Spleen (tissue), 11 donors: ENCODE data around the gene PDE4B. TPM values are rescaled to one million over a fixed set of nuclear protein-coding genes. Genes with fewer than 3 reads are reported as not detected.

ENCODE experiments used
- DNase-seq: peaks from one replicate; pipeline ENCODE4 v3.0.0-alpha.2; 2020
- H3K27ac ChIP-seq, 8 donors: fragments of 200-600 bp; sonication (generic) in 7 of 8; 1 replicate in 4 of 8; 2 replicates in 4 of 8; pipeline versions ENCODE4 v1.5.0 to v1.8.0; 2016 to 2021; ENCODE audit warnings: inconsistent platforms in 4 of 8, mild to moderate bottlenecking in 4 of 8, moderate library complexity in 1 of 8
- H3K27me3 ChIP-seq, 7 donors: fragments of 200-600 bp; sonication (generic) in 6 of 7; replicated peaks in 1 of 7; 1 replicate in 4 of 7; 2 replicates in 3 of 7; pipeline versions ENCODE4 v1.5.0 to v1.8.0; 2016 to 2021; ENCODE audit warnings: inconsistent platforms in 3 of 7, mild to moderate bottlenecking in 1 of 7
- H3K36me3 ChIP-seq, 6 donors: fragments of 200-600 bp; sonication (generic) in 5 of 6; 1 replicate in 4 of 6; 2 replicates in 2 of 6; pipeline versions ENCODE4 v1.5.0 to v1.8.0; 2016 to 2021; ENCODE audit warnings: inconsistent platforms in 2 of 6
- H3K4me1 ChIP-seq, 6 donors: fragments of 200-600 bp; sonication (generic) in 5 of 6; 1 replicate in 3 of 6; 2 replicates in 3 of 6; pipeline versions ENCODE4 v1.5.0 to v1.8.0; 2016 to 2021; ENCODE audit warnings: inconsistent platforms in 3 of 6
- H3K4me3 ChIP-seq, 8 donors: fragments of 200-600 bp; sonication (generic) in 7 of 8; 1 replicate in 4 of 8; 2 replicates in 4 of 8; pipeline versions ENCODE4 v1.5.0 to v1.8.0; 2016 to 2021; ENCODE audit warnings: inconsistent platforms in 4 of 8, mild to moderate bottlenecking in 4 of 8, moderate library complexity in 2 of 8
- H3K9me3 ChIP-seq, 8 donors: fragments of 200-600 bp; sonication (generic) in 7 of 8; 1 replicate in 4 of 8; 2 replicates in 4 of 8; pipeline versions ENCODE4 v1.5.0 to v1.8.0; 2016 to 2021; ENCODE audit warnings: inconsistent platforms in 4 of 8
- POLR2A ChIP-seq, 3 donors: fragments of 450-650 bp; IDR thresholded peaks; one replicate each; pipeline ENCODE4 v1.5.1; 2017; ENCODE audit warnings: antibody characterized with exemption in 3 of 3, mild to moderate bottlenecking in 1 of 3
- POLR2AphosphoS5 ChIP-seq, 3 donors: sonication (generic); formaldehyde crosslinking; IDR thresholded peaks; one replicate each; pipeline ENCODE4 v1.5.1; 2017; ENCODE audit warnings: antibody characterized with exemption in 3 of 3
- WGBS, 5 donors: extraction: QIAGEN DNeasy Blood & Tissue Kit in 3 of 5; methylation state at CpG; one replicate each; pipeline versions ENCODE4 v1.1.5 to v1.1.7; 2013 to 2018; 5-methylcytosine and 5-hydroxymethylcytosine counted together
- intact Hi-C: fragments of 100-400 bp; cut with DNase I; formaldehyde crosslinking; loops from one replicate; pipeline ENCODE4 v1.15.0; 2023; ENCODE audit warnings: low total_unique reads
- polyA plus RNA-seq, 3 donors: library from polyadenylated mRNA; stranded (reverse); fragments of 200-250 nt; gene quantifications; one replicate each; pipeline ENCODE4 v1.2.1, GENCODE V29; 2013
- total RNA-seq, 7 donors: library from RNA; depleted of rRNA in 3 of 7; stranded (reverse); fragments of >200 nt in 3 of 7; fragmentation: NEBNext Ultra II Directional in 4 of 7; extraction: Animal tissue kit (Norgen Biotek cat#: 25700) in 4 of 7; gene quantifications; one replicate each; pipeline versions ENCODE4 v1.1.0 to v1.2.1, GENCODE V29; 2016 to 2021
- TF ChIP-seq, protein P1 (sequence below), 11 experiments: fragments of 200-600 bp in 7 of 11; fragments of 450-650 bp in 4 of 11; sonication (generic) in 4 of 11; IDR thresholded peaks in 8 of 11; conservative IDR thresholded peaks in 3 of 11; 1 replicate in 7 of 11; 2 replicates in 4 of 11; pipeline versions ENCODE4 v1.4.0 to v1.8.0; 2016 to 2021; ENCODE audit warnings: antibody characterized with exemption in 11 of 11, inconsistent platforms in 4 of 11, mild to moderate bottlenecking in 1 of 11
- donor health status: healthy with polysubstance abuse.
- donor health status: DM: no; HTN: no; CAD: no; lungs with moderate emphysema.
- donor health status: DM: no; HTN: no; CAD: no.
- donor health status: Bipolar disorder and iron deficiency.
- donor health status: healthy.
- donor health status: DM: no; HTN: no; CAD: no.
- donor health status: DM: yes; HTN: yes; CAD: no.

PDE4B gene
- total and polyA plus RNA-seq, 10 donors, result 12.6 to 88.2 (median 51.9) TPM

DNA sequence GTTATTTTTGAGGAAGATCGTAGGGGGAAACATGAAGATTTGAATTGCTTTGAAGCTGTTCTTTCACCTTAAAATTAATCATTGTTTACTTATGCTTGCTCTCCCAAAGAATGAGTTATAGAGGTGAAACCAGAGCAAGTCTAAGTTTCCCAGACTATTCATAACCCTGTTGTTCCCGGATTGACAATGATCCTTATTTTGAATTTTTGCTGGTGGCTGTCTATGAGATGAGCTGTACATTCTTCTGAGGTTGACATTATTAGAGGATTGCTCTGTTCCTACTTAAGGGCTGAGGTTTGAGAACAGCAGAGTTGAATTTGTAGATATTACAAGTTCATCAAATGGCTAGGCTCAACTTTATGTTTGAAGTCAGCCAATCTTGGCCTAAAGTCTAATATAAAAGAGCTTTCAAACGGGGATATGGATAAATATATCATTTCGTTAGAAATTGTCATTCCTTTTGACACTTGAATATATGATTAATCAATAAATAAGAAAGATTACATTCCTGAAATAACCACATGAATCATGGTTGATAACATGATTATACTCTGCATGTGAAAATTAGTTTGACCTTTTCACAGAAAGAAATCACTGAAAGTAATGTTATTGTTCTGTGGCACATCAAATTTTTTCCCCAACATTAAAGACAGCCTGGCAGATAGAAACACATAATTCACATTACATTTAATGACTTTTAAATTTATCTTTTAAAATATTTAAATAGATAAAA, 19.1 kb upstream of the PDE4B start:
- H3K4me1 ChIP-seq, result no peaks in the 10 kb centered on the region
- no peak for DNase-seq
- H3K27me3 ChIP-seq, result no peaks in the 10 kb centered on the region
- H3K27ac ChIP-seq, result no peak overlapping the region
- H3K36me3 ChIP-seq, result no peaks in the 10 kb centered on the region
- TF ChIP-seq POLR2AphosphoS5 (IDR thresholded peaks at IDR 0.05) (no peak), POLR2A (IDR thresholded peaks at IDR 0.05) (no peak)
- TF ChIP-seq, protein P1, sequence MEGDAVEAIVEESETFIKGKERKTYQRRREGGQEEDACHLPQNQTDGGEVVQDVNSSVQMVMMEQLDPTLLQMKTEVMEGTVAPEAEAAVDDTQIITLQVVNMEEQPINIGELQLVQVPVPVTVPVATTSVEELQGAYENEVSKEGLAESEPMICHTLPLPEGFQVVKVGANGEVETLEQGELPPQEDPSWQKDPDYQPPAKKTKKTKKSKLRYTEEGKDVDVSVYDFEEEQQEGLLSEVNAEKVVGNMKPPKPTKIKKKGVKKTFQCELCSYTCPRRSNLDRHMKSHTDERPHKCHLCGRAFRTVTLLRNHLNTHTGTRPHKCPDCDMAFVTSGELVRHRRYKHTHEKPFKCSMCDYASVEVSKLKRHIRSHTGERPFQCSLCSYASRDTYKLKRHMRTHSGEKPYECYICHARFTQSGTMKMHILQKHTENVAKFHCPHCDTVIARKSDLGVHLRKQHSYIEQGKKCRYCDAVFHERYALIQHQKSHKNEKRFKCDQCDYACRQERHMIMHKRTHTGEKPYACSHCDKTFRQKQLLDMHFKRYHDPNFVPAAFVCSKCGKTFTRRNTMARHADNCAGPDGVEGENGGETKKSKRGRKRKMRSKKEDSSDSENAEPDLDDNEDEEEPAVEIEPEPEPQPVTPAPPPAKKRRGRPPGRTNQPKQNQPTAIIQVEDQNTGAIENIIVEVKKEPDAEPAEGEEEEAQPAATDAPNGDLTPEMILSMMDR (IDR thresholded peaks at IDR 0.05 in 8 of 11, conservative IDR thresholded peaks at IDR 0.05 in 3 of 11), result no peak
- intact Hi-C loops, result no loop called here
- 70 to 86% (median 83%) methylated on average over 4 of the region's 4 CpGs for WGBS, 5 donors
- no peak overlapping the region for H3K4me3 ChIP-seq
- peaks cover 0 to 6% (median 0%) of the 10 kb centered on the region in 8 donors for H3K9me3 ChIP-seq

DNA sequence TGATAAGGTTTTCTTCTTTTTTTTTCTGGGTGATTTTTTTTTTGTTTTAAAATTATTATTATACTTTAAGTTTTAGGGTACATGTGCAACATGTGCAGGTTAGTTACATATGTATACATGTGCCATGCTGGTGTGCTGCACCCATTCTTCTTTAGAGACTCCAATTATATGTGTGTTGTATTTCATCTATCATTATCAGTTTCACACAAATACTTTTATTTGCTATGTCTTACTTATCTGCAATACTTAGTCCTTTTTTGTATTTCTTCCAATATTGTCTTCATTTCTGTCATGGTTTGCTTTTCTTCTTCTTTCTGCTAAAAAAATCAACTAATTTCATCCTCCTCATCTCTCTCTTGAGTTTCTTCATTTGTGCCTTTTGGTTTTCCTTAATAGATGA, 3.9 kb upstream of the PDE4B start:
- TF ChIP-seq, protein P1 (IDR thresholded peaks at IDR 0.05 in 8 of 11, conservative IDR thresholded peaks at IDR 0.05 in 3 of 11), result no peak
- no peak for TF ChIP-seq POLR2A (IDR thresholded peaks at IDR 0.05)
- TF ChIP-seq POLR2AphosphoS5 (IDR thresholded peaks at IDR 0.05), result no peak
- Histone ChIP-seq H3K4me1 (peaks cover 0 to 26% (median 14%) of the 10 kb centered on the region in 6 donors), H3K27ac (no peak overlapping the region), H3K27me3 (peaks cover 0 to 28% (median 18%) of the 10 kb centered on the region in 7 donors), H3K36me3 (no peaks in the 10 kb centered on the region), H3K4me3 (no peak overlapping the region), H3K9me3 (peaks cover 0 to 29% (median 22%) of the 10 kb centered on the region in 8 donors)
- DNase-seq, result no peak
- intact Hi-C loops, result no loop called here

DNA sequence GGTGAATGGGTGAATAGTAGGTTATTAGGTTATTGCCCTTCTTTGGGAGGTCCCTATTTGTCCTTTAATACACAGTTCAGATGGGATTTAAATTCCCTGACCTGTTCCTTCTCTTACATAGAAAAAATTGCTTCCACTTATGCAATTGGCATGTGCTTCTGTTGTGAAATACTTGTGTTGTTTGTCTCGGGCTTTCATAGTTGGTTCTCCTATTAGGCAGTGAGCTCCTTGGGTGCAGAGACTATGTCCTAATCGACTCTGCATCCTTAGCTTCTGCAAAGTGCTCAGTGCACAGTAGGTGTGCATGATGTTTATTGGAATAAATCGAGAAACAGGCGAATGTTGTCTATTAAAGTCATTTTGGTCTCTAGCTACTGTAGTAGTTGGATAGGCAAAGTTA, 1.3 kb upstream of the PDE4B start:
- Histone ChIP-seq H3K27me3 (peaks cover 0 to 46% (median 18%) of the 10 kb centered on the region in 7 donors), H3K9me3 (peaks cover 0 to 29% (median 22%) of the 10 kb centered on the region in 8 donors), H3K36me3 (no peaks in the 10 kb centered on the region), H3K4me3 (peak overlapping the region in 1 of 8 donors; percentile 61), H3K4me1 (peaks cover 0 to 32% (median 15%) of the 10 kb centered on the region in 6 donors), H3K27ac (no peak overlapping the region)
- DNase-seq, result no peak
- TF ChIP-seq POLR2A (IDR thresholded peaks at IDR 0.05), result no peak
- TF ChIP-seq, protein P1 (IDR thresholded peaks at IDR 0.05 in 8 of 11, conservative IDR thresholded peaks at IDR 0.05 in 3 of 11), result no peak
- TF ChIP-seq POLR2AphosphoS5 (IDR thresholded peaks at IDR 0.05), result no peak
- intact Hi-C loops, result no loop called here
- 50 to 70% (median 50%) methylated on average over 4 of the region's 4 CpGs for WGBS, 5 donors
